HepG2 (cell line): ENCODE measurements around the gene BCL2L2. TPM values are rescaled to one million over a fixed set of nuclear protein-coding genes. Genes with fewer than 3 reads are reported as not detected.

Experiments used
- ATRX ChIP-seq: sonication (generic); formaldehyde crosslinking; IDR thresholded peaks from 2 replicates; pipeline ENCODE4 v1.4.0; 2020; ENCODE audit warnings: missing genetic modification reagents, borderline replicate concordance
- POLR2AphosphoS5 ChIP-seq: IDR thresholded peaks from 2 replicates; pipeline ENCODE4 v1.6.1; 2012; ENCODE audit warnings: low read depth, low read length
- RBFOX2 ChIP-seq: fragments of 200-400 bp; formaldehyde crosslinking; IDR thresholded peaks from 2 replicates; pipeline ENCODE4 v1.6.1; 2017; ENCODE audit warnings: low read depth, mild to moderate bottlenecking, low read length
- ZNF781 ChIP-seq: sonication (generic); formaldehyde crosslinking; IDR thresholded peaks from 2 replicates; pipeline ENCODE4 v1.5.1; 2020; ENCODE audit warnings: borderline replicate concordance, mild to moderate bottlenecking, missing genetic modification reagents; ENCODE audit errors: not compliant biosample characterization
- ZNF816 ChIP-seq: sonication (generic); formaldehyde crosslinking; IDR thresholded peaks from 2 replicates; pipeline ENCODE4 v1.8.0; 2022; ENCODE audit warnings: missing genetic modification reagents, mild to moderate bottlenecking, borderline replicate concordance
- ZNF879 ChIP-seq: sonication (generic); formaldehyde crosslinking; IDR thresholded peaks from 2 replicates; pipeline ENCODE4 v1.8.1; 2023; ENCODE audit warnings: missing genetic modification reagents
- polyA plus RNA-seq, 8 experiments: library from polyadenylated mRNA; depleted of rRNA in 3 of 8; stranded (reverse) in 7 of 8; unstranded in 1 of 8; fragments of >200 nt; fragmentation: Illumina TruSeq in 4 of 8; extraction: Trizol in 4 of 8; gene quantifications; 2 replicates each; pipeline versions ENCODE4 v1.2.1 to v1.2.3, GENCODE V29; 2011 to 2016; ENCODE audit warnings: low read depth in 4 of 8, missing spikeins in 1 of 8, mixed read lengths in 1 of 8; ENCODE audit not compliant: insufficient read depth in 1 of 8
- total RNA-seq, 5 experiments: library from RNA; depleted of rRNA; stranded (reverse); fragments of >200 nt; fragmentation: Illumina TruSeq; extraction: Trizol; gene quantifications; 2 replicates each; pipeline ENCODE4 v1.2.3, GENCODE V29; 2016; ENCODE audit warnings: low read depth in 1 of 5
- TF ChIP-seq, protein P1 (sequence below): sonication (generic); formaldehyde crosslinking; IDR thresholded peaks from 2 replicates; pipeline ENCODE4 v1.4.0; 2020; ENCODE audit warnings: missing genetic modification reagents

Gene BCL2L2
- total and polyA plus RNA-seq, 2 of the 13 experiments (the other 11 are each of a cell fraction or from before 2014, with no cell fraction given), result 28.1 to 49.8 TPM

- no peak for TF ChIP-seq ZNF816 (CRISPR knock-in tag)
- no peak for TF ChIP-seq POLR2AphosphoS5
- peak; percentile 68; the same call in 1 of the 2 replicates for TF ChIP-seq ZNF879 (CRISPR knock-in tag)
- TF ChIP-seq ZNF781 (CRISPR knock-in tag), result peak; percentile 10
- 0 out of 2 replicates have a peak, but pooled peaks have one; percentile 4 for TF ChIP-seq RBFOX2
- TF ChIP-seq, protein P1, sequence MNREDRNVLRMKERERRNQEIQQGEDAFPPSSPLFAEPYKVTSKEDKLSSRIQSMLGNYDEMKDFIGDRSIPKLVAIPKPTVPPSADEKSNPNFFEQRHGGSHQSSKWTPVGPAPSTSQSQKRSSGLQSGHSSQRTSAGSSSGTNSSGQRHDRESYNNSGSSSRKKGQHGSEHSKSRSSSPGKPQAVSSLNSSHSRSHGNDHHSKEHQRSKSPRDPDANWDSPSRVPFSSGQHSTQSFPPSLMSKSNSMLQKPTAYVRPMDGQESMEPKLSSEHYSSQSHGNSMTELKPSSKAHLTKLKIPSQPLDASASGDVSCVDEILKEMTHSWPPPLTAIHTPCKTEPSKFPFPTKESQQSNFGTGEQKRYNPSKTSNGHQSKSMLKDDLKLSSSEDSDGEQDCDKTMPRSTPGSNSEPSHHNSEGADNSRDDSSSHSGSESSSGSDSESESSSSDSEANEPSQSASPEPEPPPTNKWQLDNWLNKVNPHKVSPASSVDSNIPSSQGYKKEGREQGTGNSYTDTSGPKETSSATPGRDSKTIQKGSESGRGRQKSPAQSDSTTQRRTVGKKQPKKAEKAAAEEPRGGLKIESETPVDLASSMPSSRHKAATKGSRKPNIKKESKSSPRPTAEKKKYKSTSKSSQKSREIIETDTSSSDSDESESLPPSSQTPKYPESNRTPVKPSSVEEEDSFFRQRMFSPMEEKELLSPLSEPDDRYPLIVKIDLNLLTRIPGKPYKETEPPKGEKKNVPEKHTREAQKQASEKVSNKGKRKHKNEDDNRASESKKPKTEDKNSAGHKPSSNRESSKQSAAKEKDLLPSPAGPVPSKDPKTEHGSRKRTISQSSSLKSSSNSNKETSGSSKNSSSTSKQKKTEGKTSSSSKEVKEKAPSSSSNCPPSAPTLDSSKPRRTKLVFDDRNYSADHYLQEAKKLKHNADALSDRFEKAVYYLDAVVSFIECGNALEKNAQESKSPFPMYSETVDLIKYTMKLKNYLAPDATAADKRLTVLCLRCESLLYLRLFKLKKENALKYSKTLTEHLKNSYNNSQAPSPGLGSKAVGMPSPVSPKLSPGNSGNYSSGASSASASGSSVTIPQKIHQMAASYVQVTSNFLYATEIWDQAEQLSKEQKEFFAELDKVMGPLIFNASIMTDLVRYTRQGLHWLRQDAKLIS (CRISPR knock-in tag), result no peak
- TF ChIP-seq ATRX (CRISPR knock-in tag), result no peak
Measured at GRCh38 chr14:23322568-23323517, 16.2 kb downstream of the BCL2L2 start (continued).
